HepG2 (cell line): ENCODE measurements around the gene ZCCHC8. TPM values are rescaled to one million over a fixed set of nuclear protein-coding genes. Genes with fewer than 3 reads are reported as not detected.

Experiments
- ATAD3A ChIP-seq: sonication (generic); formaldehyde crosslinking; IDR thresholded peaks from 2 replicates; pipeline ENCODE4 v1.4.0; 2020; ENCODE audit warnings: missing genetic modification reagents
- CREM ChIP-seq, 2 experiments: sonication (generic) in 1 of 2; formaldehyde crosslinking in 1 of 2; IDR thresholded peaks; 2 replicates each; pipeline versions ENCODE4 v1.4.0 to v1.6.1; 2016 to 2020; ENCODE audit warnings: antibody characterized with exemption in 1 of 2, mild to moderate bottlenecking in 1 of 2, missing genetic modification reagents in 1 of 2
- DNMT1 ChIP-seq: sonication (generic); formaldehyde crosslinking; IDR thresholded peaks from 2 replicates; pipeline ENCODE4 v1.5.1; 2020; ENCODE audit warnings: mild to moderate bottlenecking, missing genetic modification reagents
- DPF2 ChIP-seq: sonication (generic); formaldehyde crosslinking; IDR thresholded peaks from 2 replicates; pipeline ENCODE4 v1.4.0; 2020; ENCODE audit warnings: mild to moderate bottlenecking, low read depth, missing genetic modification reagents, borderline replicate concordance
- EZH2 ChIP-seq: conservative IDR thresholded peaks from 2 replicates; pipeline ENCODE4 v1.6.1; 2012; ENCODE audit warnings: mild to moderate bottlenecking, low read depth, low read length, moderate library complexity
- FLYWCH1 ChIP-seq: sonication (generic); formaldehyde crosslinking; IDR thresholded peaks from 2 replicates; pipeline ENCODE4 v1.8.1; 2023; ENCODE audit warnings: mild to moderate bottlenecking, missing genetic modification reagents
- FOXM1 ChIP-seq: sonication (generic); formaldehyde crosslinking; IDR thresholded peaks from 2 replicates; pipeline ENCODE4 v1.5.0; 2020; ENCODE audit warnings: missing genetic modification reagents
- GLMP ChIP-seq: sonication (generic); formaldehyde crosslinking; IDR thresholded peaks from 2 replicates; pipeline ENCODE4 v1.9.0; 2021; ENCODE audit warnings: missing genetic modification reagents, mild to moderate bottlenecking, borderline replicate concordance
- HMG20A ChIP-seq: IDR thresholded peaks from 2 replicates; pipeline ENCODE4 v1.6.1; 2016; ENCODE audit warnings: borderline replicate concordance
- HMG20B ChIP-seq: conservative IDR thresholded peaks from 2 replicates; pipeline ENCODE4 v1.6.1; 2016; ENCODE audit warnings: missing genetic modification reagents, missing compliant biosample characterization
- HNRNPH1 ChIP-seq: fragments of 200-400 bp; formaldehyde crosslinking; optimal IDR thresholded peaks from 2 replicates; pipeline ENCODE3; 2017; ENCODE audit warnings: mild to moderate bottlenecking, low read depth, low read length
- HNRNPUL1 ChIP-seq: fragments of 200-400 bp; formaldehyde crosslinking; IDR thresholded peaks from 2 replicates; pipeline ENCODE4 v1.6.1; 2017; ENCODE audit warnings: low read depth, mild to moderate bottlenecking, low read length, moderate library complexity
- IRF9 ChIP-seq: sonication (generic); formaldehyde crosslinking; IDR thresholded peaks from 2 replicates; pipeline ENCODE4 v1.8.0; 2022; ENCODE audit warnings: missing genetic modification reagents, mild to moderate bottlenecking, borderline replicate concordance
- MAF1 ChIP-seq: sonication (generic); formaldehyde crosslinking; IDR thresholded peaks from 2 replicates; pipeline ENCODE4 v1.5.0; 2020; ENCODE audit warnings: missing genetic modification reagents, borderline replicate concordance
- NFE2 ChIP-seq: sonication (generic); formaldehyde crosslinking; IDR thresholded peaks from 2 replicates; pipeline ENCODE4 v1.4.0; 2020; ENCODE audit warnings: missing genetic modification reagents
- NKX3-1 ChIP-seq: sonication (generic); formaldehyde crosslinking; IDR thresholded peaks from 2 replicates; pipeline ENCODE4 v1.5.0; 2020; ENCODE audit warnings: missing genetic modification reagents
- NR1H2 ChIP-seq: sonication (generic); formaldehyde crosslinking; IDR thresholded peaks from 2 replicates; pipeline ENCODE4 v1.8.1; 2022; ENCODE audit warnings: low read depth, missing genetic modification reagents, borderline replicate concordance
- NR3C1 ChIP-seq: sonication (generic); formaldehyde crosslinking; IDR thresholded peaks from 2 replicates; pipeline ENCODE4 v1.4.0; 2020; ENCODE audit warnings: missing genetic modification reagents
- PHF21A ChIP-seq: sonication (generic); formaldehyde crosslinking; IDR thresholded peaks from 2 replicates; pipeline ENCODE4 v1.5.0; 2020; ENCODE audit warnings: mild to moderate bottlenecking, missing genetic modification reagents
- RAD21 ChIP-seq: fragments of 450-650 bp; formaldehyde crosslinking; IDR thresholded peaks from 2 replicates; pipeline ENCODE4 v1.5.0; 2020; ENCODE audit warnings: mild to moderate bottlenecking
- SIX1 ChIP-seq: sonication (generic); formaldehyde crosslinking; IDR thresholded peaks from 2 replicates; pipeline ENCODE4 v1.4.0; 2020; ENCODE audit warnings: missing genetic modification reagents, borderline replicate concordance
- TEAD3 ChIP-seq: optimal IDR thresholded peaks from 2 replicates; pipeline ENCODE3; 2016; ENCODE audit warnings: borderline replicate concordance
- ZBTB1 ChIP-seq: sonication (generic); formaldehyde crosslinking; IDR thresholded peaks from 2 replicates; pipeline ENCODE4 v1.4.0; 2020; ENCODE audit warnings: missing genetic modification reagents, borderline replicate concordance
- ZFP41 ChIP-seq: sonication (generic); formaldehyde crosslinking; IDR thresholded peaks from 2 replicates; pipeline ENCODE4 v1.4.0; 2020; ENCODE audit warnings: mild to moderate bottlenecking, missing genetic modification reagents, borderline replicate concordance
- ZFP82 ChIP-seq: sonication (generic); formaldehyde crosslinking; IDR thresholded peaks from 2 replicates; pipeline ENCODE4 v1.5.1; 2020; ENCODE audit warnings: mild to moderate bottlenecking, missing genetic modification reagents, borderline replicate concordance
- ZNF12 ChIP-seq: sonication (generic); formaldehyde crosslinking; IDR thresholded peaks from 2 replicates; pipeline ENCODE4 v1.5.0; 2020; ENCODE audit warnings: missing genetic modification reagents
- ZNF251 ChIP-seq: sonication (generic); formaldehyde crosslinking; IDR thresholded peaks from 2 replicates; pipeline ENCODE4 v1.9.0; 2021; ENCODE audit warnings: mild to moderate bottlenecking, missing genetic modification reagents
- ZNF30 ChIP-seq: sonication (generic); formaldehyde crosslinking; IDR thresholded peaks from 2 replicates; pipeline ENCODE4 v1.5.0; 2020; ENCODE audit warnings: mild to moderate bottlenecking, missing genetic modification reagents
- ZNF468 ChIP-seq: sonication (generic); formaldehyde crosslinking; IDR thresholded peaks from 2 replicates; pipeline ENCODE4 v1.8.0; 2022; ENCODE audit warnings: mild to moderate bottlenecking, moderate library complexity, missing genetic modification reagents
- ZNF616 ChIP-seq: sonication (generic); formaldehyde crosslinking; IDR thresholded peaks from 2 replicates; pipeline ENCODE4 v1.5.0; 2020; ENCODE audit warnings: low read depth, mild to moderate bottlenecking, missing genetic modification reagents
- ZNF703 ChIP-seq: sonication (generic); formaldehyde crosslinking; IDR thresholded peaks from 2 replicates; pipeline ENCODE4 v1.5.1; 2020; ENCODE audit warnings: missing genetic modification reagents, mild to moderate bottlenecking, moderate library complexity, borderline replicate concordance
- ZNF720 ChIP-seq: sonication (generic); formaldehyde crosslinking; IDR thresholded peaks from 2 replicates; pipeline ENCODE4 v1.4.0; 2020; ENCODE audit warnings: missing genetic modification reagents
- ZNF816 ChIP-seq: sonication (generic); formaldehyde crosslinking; IDR thresholded peaks from 2 replicates; pipeline ENCODE4 v1.8.0; 2022; ENCODE audit warnings: missing genetic modification reagents, mild to moderate bottlenecking, borderline replicate concordance
- ZNF891 ChIP-seq: sonication (generic); formaldehyde crosslinking; IDR thresholded peaks from 2 replicates; pipeline ENCODE4 v1.5.0; 2020; ENCODE audit warnings: mild to moderate bottlenecking, missing genetic modification reagents
- polyA plus RNA-seq, 8 experiments: library from polyadenylated mRNA; depleted of rRNA in 3 of 8; stranded (reverse) in 7 of 8; unstranded in 1 of 8; fragments of >200 nt; fragmentation: Illumina TruSeq in 4 of 8; extraction: Trizol in 4 of 8; gene quantifications; 2 replicates each; pipeline versions ENCODE4 v1.2.1 to v1.2.3, GENCODE V29; 2011 to 2016; ENCODE audit warnings: low read depth in 4 of 8, missing spikeins in 1 of 8, mixed read lengths in 1 of 8; ENCODE audit not compliant: insufficient read depth in 1 of 8
- total RNA-seq, 5 experiments: library from RNA; depleted of rRNA; stranded (reverse); fragments of >200 nt; fragmentation: Illumina TruSeq; extraction: Trizol; gene quantifications; 2 replicates each; pipeline ENCODE4 v1.2.3, GENCODE V29; 2016; ENCODE audit warnings: low read depth in 1 of 5

The ZCCHC8 gene
- total and polyA plus RNA-seq, 2 of the 13 experiments (the other 11 are each of a cell fraction or from before 2014, with no cell fraction given), result 18.6 to 20.9 TPM

- TF ChIP-seq HMG20B (CRISPR knock-in tag) (no peak; the same call in 1 of the 2 replicates), NFE2 (CRISPR knock-in tag) (no peak), HNRNPH1 (no peak), DNMT1 (CRISPR knock-in tag) (no peak), ZFP82 (CRISPR knock-in tag) (no peak), NKX3-1 (no peak), ZNF703 (CRISPR knock-in tag) (no peak), HMG20A (CRISPR knock-in tag) (peak; percentile 91), GLMP (no peak), ZNF891 (CRISPR knock-in tag) (no peak), ZBTB1 (no peak), FOXM1 (CRISPR knock-in tag) (no peak), TEAD3 (CRISPR knock-in tag) (peak; percentile 77), SIX1 (CRISPR knock-in tag) (peak; percentile 87; the same call in 1 of the 2 replicates), RAD21 (CRISPR knock-in tag) (no peak), ATAD3A (no peak), ZNF251 (CRISPR knock-in tag) (no peak), ZNF616 (CRISPR knock-in tag) (no peak), PHF21A (CRISPR knock-in tag) (peak; percentile 69; the same call in 1 of the 2 replicates), DPF2 (CRISPR knock-in tag) (0 out of 2 replicates have a peak, but pooled peaks have one; percentile 59), MAF1 (CRISPR knock-in tag) (no peak), NR1H2 (CRISPR knock-in tag) (no peak), ZNF30 (CRISPR knock-in tag) (no peak), ZNF720 (no peak), ZNF816 (CRISPR knock-in tag) (peak; percentile 76; the same call in 1 of the 2 replicates), ZNF12 (CRISPR knock-in tag) (peak; percentile 55; the same call in 1 of the 2 replicates), ZFP41 (CRISPR knock-in tag) (no peak), NR3C1 (CRISPR knock-in tag) (no peak), IRF9 (CRISPR knock-in tag) (no peak), EZH2 (no peak), CREM (IDR thresholded peaks at IDR 0.05) (peak; percentile 81; the same call in 1 of the 2 replicates), CREM (CRISPR knock-in tag; IDR thresholded peaks at IDR 0.05) (no peak), ZNF468 (CRISPR knock-in tag) (no peak), FLYWCH1 (no peak), HNRNPUL1 (no peak)
Observed at GRCh38 chr12:122489038-122489437, 11.7 kb downstream of the ZCCHC8 start (continued).
